AG04450 (cell line): ENCODE measurements around the gene CRHR2. TPM values are rescaled to one million over a fixed set of nuclear protein-coding genes. Genes with fewer than 3 reads are reported as not detected.

Source experiments
- CTCF ChIA-PET: fragments of 300-600, 350-600 bp; formaldehyde crosslinking; extraction: SDS; loops from one replicate; lab custom pipeline; 2022; ENCODE audit warnings: antibody characterized with exemption, inconsistent platforms; lab: Charles Lee
- POLR2A ChIA-PET: fragments of 350-600 bp; formaldehyde crosslinking; extraction: SDS; loops from one replicate; lab custom pipeline; 2021; ENCODE audit warnings: antibody characterized with exemption, inconsistent platforms; lab: Yijun Ruan, JAX
- DNase-seq: peaks from one replicate; pipeline ENCODE4 v3.0.0-alpha.2; 2011; ENCODE audit warnings: low read depth, low spot score
- H3K27ac ChIP-seq: one replicate; pipeline ENCODE4 v1.5.1; 2012; ENCODE audit warnings: low read depth, low read length, control low read depth
- H3K27me3 ChIP-seq: one replicate; pipeline ENCODE4 v1.6.0; 2012; ENCODE audit warnings: low read length; ENCODE audit not compliant: control insufficient read depth, insufficient read depth
- H3K4me3 ChIP-seq: 2 replicates; pipeline ENCODE4 v1.5.1; 2011; ENCODE audit warnings: mild to moderate bottlenecking, low read depth, low read length, control low read depth
- H3K9me3 ChIP-seq: 2 replicates; pipeline ENCODE4 v1.5.1; 2012; ENCODE audit warnings: low read length; ENCODE audit not compliant: control insufficient read depth, insufficient read depth
- polyA plus RNA-seq: library from polyadenylated mRNA; depleted of rRNA; stranded (reverse); fragments of >200 nt; gene quantifications from 2 replicates; pipeline ENCODE4 v1.2.3, GENCODE V29; 2011
- TF ChIP-seq, protein P1 (sequence below): IDR thresholded peaks from 2 replicates; pipeline ENCODE4 v1.5.1; 2011; ENCODE audit warnings: low read depth, low read length, control low read depth, inconsistent platforms

CRHR2 gene
- polyA plus RNA-seq, 1 experiment = not detected

DNA sequence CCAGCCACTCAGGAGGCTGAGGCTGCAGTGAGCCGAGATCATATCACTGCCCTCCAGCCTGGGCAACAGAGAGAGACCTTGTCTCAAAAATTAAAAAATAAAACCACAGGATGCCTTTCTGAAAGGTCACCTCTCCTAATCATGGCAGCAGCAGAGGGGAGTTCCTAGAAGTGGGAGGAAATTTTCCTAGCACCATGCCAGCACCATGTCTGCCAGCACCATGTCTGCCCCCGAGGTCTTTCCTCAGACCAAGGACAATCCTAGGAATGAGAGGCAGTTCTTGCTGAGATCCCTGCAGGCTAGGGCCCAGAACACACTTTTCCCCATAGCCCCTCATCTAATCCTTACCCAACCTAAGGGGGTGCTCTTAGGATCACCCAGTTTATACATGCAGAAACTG lies 47.4 kb upstream of the CRHR2 start:
- ChIA-PET CTCF (interaction anchor here (2.1 kb wide), 1 partner anchor 11 kb away, joined by 10 read pairs; no protein-coding TSS in a partner anchor), POLR2A (no interaction called here)
- Histone ChIP-seq H3K27me3 (peaks cover 60% of the 10 kb centered on the region), H3K4me3 (no peak overlapping the region), H3K9me3 (no peaks in the 10 kb centered on the region), H3K27ac (no peak overlapping the region)
- TF ChIP-seq, protein P1, sequence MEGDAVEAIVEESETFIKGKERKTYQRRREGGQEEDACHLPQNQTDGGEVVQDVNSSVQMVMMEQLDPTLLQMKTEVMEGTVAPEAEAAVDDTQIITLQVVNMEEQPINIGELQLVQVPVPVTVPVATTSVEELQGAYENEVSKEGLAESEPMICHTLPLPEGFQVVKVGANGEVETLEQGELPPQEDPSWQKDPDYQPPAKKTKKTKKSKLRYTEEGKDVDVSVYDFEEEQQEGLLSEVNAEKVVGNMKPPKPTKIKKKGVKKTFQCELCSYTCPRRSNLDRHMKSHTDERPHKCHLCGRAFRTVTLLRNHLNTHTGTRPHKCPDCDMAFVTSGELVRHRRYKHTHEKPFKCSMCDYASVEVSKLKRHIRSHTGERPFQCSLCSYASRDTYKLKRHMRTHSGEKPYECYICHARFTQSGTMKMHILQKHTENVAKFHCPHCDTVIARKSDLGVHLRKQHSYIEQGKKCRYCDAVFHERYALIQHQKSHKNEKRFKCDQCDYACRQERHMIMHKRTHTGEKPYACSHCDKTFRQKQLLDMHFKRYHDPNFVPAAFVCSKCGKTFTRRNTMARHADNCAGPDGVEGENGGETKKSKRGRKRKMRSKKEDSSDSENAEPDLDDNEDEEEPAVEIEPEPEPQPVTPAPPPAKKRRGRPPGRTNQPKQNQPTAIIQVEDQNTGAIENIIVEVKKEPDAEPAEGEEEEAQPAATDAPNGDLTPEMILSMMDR = no peak
- DNase-seq = no peak

DNA sequence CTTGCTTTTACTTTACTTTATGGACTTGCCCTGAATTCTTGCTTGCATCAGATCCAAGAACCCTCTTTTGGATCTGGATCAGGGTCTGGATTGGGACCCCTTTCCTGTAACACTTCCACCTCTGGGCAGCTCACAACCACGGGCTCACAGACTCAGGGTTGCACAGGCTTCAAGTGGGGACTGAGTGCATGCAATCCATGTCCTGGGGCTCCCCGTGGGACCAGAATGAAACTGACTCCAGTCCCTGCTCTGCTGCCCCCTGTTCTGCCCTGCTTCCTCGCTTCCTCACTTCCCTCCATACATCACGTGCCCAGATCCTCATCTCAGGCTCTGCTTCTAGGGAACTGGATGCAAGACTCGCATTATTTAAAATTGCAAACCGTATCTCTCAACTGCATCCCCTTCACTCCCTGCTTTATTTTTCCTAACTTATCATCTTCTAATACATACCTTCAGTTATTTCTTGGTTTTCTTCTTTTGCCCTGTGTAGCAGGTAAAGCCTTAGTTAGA lies 46.4 kb upstream of the CRHR2 start:
- CTCF ChIA-PET = interaction anchor here (0.6 kb wide), 1 partner anchor 11 kb away, joined by 3 read pairs; no protein-coding TSS in a partner anchor
- Histone ChIP-seq H3K9me3 (no peaks in the 10 kb centered on the region), H3K4me3 (no peak overlapping the region), H3K27ac (no peak overlapping the region), H3K27me3 (peaks cover 55% of the 10 kb centered on the region)
- no peak for DNase-seq
- TF ChIP-seq, protein P1 = no peak
- POLR2A ChIA-PET = no interaction called here

DNA sequence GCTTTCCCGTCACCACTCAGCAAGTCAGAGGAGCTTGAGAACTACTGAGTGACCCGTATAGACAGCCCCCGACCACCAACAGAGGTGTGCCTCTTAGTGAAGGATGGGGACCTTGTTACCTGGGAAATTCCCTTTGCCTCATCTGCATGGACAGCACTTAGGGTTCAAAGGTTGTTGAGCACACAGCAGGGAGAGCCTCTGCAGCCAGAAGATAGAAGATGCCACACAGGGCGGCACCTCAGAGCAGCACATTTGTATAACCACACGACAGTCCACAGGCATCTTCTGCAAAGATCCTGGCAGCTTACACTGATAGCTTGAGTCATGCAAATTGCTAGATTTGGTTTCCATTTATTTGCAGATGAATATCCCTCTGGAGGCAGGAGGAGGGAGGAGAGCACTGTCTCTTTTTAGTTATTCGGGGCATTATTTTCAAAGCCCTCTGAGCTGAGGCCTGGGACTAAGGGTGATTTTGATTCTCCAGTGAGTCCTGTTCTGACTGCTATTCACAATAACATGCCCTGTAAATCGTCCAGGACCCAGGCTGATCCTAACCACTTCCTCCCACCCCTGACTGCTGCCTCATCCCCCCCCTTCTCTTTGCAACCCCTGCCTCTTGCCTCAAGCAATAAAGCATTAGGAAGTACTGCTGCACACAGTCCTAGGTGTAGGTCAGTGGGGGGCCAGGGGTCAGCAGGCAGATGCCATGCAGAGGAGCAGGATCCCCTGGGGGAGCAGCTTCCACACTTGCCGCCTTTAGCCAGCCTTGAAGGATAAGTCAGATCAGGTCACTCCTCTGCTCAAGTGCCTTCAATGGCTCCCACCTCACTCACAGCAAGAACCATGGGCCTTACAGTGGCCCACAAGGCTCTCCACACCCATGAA lies 45.0 kb upstream of the CRHR2 start:
- Histone ChIP-seq H3K4me3 (no peak overlapping the region), H3K9me3 (no peaks in the 10 kb centered on the region), H3K27ac (no peak overlapping the region), H3K27me3 (peaks cover 51% of the 10 kb centered on the region)
- DNase-seq = no peak
- POLR2A ChIA-PET = no interaction called here
- CTCF ChIA-PET = interaction anchor here (0.7 kb wide), 1 partner anchor 13 kb away, joined by 3 read pairs; no protein-coding TSS in a partner anchor
- TF ChIP-seq, protein P1 = no peak

DNA sequence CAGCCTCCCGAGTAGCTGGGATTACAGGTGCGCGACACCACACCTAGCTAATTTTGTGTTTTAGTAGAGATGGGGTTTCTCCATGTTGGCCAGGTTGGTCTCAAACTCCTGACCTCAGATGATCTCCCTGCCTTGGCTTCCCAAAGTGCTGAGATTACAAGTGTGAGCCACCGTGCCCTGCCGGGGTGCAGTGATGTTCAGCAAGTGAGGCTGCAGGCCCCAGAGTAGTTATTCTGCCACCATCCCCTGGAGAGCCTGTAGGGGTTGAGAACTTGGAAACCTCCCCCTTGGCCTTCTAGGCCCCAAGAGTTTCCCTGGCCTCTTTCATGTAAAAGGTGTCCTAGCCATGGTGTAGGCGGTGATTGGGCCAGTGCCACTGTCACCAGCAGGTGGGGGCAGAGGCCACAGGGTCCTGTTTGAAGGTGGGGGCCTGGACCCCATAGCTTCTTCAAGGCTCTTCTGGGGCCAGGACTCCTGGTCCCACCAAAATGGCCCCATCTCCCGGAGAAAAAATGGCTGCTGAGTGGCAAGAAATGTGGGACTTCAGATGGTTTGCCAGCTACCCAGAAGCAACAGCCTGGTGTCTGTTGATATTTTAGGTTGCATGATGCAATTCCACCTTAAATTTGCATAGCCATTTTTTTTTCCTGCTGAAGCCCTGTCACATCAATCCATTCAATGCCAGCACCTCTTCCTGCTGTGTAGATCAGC lies 44.2 kb upstream of the CRHR2 start:
- peaks cover 51% of the 10 kb centered on the region for H3K27me3 ChIP-seq
- H3K27ac ChIP-seq = no peak overlapping the region
- no peak overlapping the region for H3K4me3 ChIP-seq
- POLR2A ChIA-PET = interaction anchor here (0.6 kb wide), 1 partner anchor 70 kb away, joined by 6 read pairs; no protein-coding TSS in a partner anchor
- DNase-seq = no peak
- H3K9me3 ChIP-seq = no peaks in the 10 kb centered on the region
- TF ChIP-seq, protein P1 = no peak
- CTCF ChIA-PET = interaction anchor here (0.7 kb wide), 1 partner anchor 14 kb away, joined by 3 read pairs; no protein-coding TSS in a partner anchor
